ENCODE results near the gene SPATC1L.

Gene SPATC1L

GRCh38 chr21:46160907-46161632, 23.2 kb downstream of the SPATC1L start:
- DNase-seq: no peak

DNA sequence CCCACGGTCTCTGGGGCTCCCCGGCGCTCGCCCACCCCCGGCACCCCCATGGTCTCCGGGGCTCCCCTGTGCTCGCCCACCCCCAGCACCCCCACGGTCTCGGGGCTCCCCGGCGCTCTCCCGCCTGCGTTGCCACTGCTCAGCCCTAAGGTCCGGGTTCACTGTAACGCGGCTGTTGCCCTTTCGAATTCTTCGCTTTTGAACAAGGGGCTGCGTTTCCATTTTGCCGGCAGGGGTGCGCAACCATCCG, 23.7 kb downstream of the SPATC1L start:
- no peak for DNase-seq

DNA sequence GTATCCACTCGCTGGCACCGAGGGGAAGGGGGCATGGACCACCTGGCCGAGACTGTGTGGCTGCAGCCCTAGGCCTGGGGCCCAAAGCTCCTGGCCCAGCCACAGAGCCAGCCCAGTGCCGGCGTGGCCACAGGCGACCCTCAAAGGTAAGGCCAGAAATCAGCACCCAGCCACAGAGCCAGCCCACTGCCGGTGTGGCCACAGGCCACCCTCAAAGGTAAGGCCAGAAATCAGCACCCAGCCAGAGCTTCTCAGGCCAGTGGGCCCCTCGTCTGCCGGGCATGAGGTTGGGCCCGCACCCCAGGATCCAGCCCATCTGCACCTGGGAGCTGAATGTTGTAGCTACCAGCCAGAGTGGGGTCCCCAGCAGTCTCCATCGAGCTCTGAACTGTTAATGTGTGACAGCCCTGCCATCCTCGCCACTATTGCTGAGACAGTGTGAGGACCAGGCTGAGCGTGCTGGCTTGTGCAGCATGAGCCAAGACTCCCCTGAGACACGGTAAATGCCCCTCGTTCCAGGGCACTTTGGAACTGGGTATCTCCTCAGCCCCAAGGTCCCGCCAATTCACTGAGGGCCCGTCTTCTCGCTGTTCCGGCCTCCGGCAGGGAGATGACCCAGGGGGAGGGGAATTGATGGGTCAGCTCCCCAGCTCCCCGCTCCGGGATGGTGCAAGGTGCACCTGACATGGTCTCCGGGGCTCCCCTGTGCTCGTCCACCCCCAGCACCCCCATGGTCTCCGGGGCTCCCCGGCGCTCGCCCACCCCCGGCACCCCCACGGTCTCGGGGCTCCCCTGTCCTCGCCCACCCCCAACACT, 24.2 kb downstream of the SPATC1L start:
- DNase-seq: no peak

DNA sequence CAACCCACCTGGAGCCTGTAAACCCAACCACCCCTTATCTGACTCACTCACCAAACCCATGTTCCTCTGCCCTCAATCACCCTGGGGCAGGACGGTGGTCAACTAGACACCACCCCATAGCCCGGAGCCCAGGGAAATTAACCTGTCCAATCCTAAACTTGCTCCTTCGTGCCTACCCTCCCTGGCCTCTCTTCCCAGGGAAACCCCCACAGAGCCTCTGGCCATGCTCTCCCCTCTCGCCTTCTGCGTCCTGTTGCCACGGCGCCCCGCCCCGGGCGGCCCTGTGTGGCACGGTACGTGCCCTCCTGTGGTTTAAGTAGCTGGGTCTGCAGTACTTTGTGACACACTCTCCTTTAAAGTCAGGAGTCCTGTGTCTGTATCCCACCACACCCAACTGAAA, 24.9 kb downstream of the SPATC1L start:
- DNase-seq: no peak

GRCh38 chr21:46158666-46159300, 25.5 kb downstream of the SPATC1L start:
- DNase-seq: no peak

GRCh38 chr21:46157987-46158451, 26.2 kb downstream of the SPATC1L start:
- DNase-seq: no peak

GRCh38 chr21:46157396-46157986, 26.8 kb downstream of the SPATC1L start:
- no peak for DNase-seq

- no peak for DNase-seq
Observed at GRCh38 chr21:46156678-46157077, 27.6 kb downstream of the SPATC1L start.

DNA sequence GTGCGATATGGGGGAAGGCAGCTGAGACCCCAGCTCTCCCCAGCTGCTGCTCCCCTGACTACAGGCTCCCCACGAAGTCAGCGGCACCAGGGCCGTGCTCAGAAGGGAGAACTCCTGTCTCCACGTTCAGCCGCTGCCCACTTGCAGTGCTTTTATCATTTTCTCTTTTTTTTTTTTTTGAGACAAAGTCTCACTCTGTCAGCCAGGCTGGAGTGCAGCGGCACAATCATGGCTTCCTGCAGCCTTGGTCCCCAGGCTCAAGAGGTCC, 27.9 kb downstream of the SPATC1L start:
- DNase-seq: no peak

- no peak for DNase-seq
Observed at GRCh38 chr21:46155514-46156377, 28.5 kb downstream of the SPATC1L start, which contains the start of gene FTCD. Gene FTCD, minus strand, starts transcription at chr21:46155579. Its CDS starts 56 bp downstream, at chr21:46155523.

DNA sequence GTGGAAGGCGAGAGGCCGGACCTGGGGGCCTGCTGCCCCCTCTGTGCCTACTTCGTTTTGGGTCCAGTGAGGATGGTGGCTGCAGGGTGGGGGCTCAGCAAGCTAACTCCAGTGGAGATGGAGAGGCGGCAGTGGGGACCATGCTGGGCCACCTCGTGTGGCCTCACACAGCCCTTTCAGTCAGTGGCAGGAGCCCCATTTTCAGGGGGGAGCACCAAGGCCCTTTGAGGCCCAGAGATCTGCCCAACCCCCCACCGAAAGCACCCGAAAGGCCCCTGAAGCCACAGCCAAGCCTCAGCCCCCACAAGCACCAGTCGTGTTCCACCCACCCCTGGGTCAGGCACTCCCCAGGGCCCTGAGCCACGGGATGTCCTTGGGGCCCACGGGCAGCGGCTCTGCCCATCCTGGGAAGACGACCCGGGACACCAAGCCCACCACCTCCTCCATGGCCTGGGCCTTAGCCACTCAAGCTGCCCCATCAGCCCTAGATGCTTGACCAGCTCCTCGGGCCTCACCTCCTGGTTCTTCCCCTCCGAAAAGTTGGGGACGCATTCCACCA, 29.2 kb downstream of the SPATC1L start:
- no peak for DNase-seq

DNA sequence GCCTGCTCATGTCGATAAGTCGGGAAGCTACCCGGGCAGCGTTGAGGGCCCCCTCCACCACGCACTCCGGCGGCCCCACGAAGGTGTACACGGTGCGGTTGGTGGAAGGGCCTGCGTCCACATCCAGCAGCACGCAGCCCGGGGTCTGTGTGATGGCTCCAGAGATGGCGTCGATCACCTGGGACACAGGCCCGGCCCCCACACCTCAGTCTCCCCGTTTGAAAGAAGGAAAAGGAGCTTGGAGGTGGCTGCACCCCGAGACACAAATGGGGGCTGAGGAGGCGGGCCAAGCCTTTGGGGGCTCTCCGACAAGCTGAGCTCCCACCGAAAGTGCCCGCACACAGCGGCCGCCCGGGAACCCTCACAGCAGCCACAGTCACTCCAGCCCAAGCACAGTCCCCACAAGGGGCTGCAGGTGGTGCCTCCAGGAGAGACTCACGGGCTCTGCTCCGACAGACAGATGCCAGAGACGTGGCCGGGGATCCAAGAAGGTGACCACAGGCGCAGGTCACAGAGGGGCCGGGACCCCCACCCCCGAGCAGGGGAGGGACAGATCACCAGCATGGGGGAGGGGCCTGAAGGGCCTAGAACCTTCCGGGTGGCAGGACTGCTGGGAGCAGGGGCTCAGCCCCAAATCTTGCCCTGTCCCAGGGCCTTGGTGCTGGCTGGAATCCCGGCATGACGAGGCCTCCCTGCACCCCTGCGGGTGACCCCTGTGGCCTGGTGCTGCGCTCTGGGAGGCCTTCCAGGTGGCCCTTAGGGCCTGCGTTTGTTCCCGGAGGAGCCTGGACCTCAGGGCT, 29.9 kb downstream of the SPATC1L start:
- DNase-seq: no peak

DNA sequence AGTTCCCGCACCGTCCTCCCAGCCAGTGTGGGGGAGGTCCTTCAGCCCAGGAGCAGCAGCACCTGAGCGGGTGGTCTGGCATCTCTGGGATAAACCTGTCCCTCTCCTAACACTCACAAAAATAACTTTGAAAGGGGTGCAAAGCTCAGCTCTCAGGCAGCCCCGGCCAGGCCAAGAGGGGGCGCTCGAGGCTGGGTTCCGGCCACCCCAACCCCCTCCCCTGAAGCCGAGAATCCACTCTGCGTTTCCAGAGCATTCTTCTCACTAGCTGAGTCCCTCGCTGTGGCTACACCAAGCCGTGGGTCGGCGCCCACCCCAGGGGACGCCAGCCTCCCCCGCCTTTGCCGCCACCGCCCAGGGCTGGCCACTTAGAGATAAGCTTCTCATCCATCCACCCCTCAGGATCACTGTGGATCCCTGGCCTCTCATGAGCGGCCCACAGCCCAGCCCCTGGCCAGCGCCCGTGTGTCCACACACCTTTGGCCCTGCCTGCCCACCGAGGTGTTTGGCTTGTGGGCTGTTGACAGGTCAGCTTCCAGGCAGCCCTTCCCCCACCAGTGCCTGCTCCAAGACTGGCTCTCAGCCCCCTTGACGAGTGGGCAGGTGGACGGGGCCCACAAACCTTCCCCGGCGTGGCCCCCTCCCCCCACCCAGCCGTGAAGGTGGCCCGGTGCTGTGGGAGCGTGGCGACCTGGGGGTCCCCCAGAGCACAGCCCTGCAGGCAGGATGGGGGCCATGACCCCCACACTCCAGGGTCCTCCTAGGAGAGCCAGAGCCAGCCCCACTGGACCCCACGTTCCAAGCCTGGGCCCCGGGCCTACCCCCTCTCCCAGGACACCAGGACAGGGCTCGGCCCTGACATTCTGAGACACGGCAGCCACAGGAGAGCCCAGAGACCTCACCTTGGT, 30.8 kb downstream of the SPATC1L start:
- peak; percentile 22 for DNase-seq

- DNase-seq: no peak
Observed at GRCh38 chr21:46152927-46153246, 31.4 kb downstream of the SPATC1L start.

- no peak for DNase-seq
Observed at GRCh38 chr21:46151989-46152926, 32.0 kb downstream of the SPATC1L start.

DNA sequence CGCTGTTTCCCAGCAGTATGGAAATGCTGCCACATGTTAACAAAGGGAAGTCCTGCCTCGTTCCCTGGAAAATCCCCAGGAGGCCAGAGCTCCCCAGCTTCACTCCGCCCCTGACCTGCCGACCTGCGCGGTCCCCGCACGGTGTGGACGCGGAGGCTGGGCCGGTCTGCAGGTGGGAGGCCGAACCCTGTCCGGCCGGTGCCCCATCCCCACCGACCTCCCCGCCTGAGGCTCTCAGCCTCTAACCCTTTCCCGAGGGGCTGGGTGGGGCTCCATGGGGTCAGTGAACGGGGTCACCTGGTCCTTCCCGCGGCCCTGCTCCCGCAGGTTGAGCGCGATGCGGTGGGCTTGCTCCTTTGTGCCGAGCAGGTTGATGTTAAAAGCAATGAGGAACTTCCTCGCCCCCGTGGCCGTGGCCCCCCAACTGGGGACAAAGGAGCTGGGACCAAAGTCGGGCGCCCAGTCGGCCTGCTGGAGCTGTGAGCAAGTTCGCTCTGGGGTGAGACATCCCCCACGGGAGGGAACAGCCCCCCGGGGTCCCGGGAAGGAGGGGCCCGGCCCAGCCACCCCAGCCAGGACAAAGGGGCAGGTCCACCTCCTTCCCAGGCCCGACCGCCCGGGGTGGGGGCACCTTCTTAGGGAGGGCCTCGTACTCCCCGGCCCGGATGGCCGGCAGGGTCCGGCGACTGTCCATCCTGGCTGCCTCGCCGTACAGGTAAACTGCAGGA, 32.8 kb downstream of the SPATC1L start:
- DNase-seq: no peak

DNA sequence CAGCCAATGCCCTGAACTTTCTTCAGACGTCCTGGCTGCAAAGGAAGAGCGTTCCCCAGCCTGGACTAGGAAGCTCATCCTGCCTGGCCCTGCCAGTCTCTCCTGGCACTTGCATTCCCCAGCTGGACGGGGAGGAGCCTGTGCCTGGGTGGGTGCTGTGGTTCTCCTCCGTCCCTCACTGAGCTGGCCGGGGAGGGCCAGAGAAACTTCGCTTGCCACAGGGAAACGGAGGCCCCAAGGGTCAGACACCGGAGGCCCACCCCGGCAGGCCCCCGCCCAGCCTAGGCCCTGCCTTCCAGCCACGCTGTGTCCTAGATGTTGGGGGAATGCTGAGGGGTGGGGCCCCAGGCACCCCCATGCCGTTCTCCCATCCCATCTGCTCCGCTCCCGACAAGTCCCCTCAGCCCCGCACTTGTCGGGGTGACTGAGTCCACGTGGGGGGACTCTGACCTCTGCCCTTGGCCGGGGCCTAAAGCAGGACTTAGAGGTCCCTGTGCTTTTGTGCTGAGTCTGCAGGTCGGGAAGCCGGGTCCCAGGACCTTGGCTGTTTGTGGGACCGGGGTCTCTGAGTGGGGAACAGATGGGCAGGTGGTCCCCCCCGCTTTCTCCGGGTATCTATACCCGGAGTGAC, 33.7 kb downstream of the SPATC1L start:
- DNase-seq: no peak

- no peak for DNase-seq
Observed at GRCh38 chr21:46150073-46150472, 34.2 kb downstream of the SPATC1L start.
